Pancreas (tissue), 10 donors: ENCODE results near the gene GSTT2. TPM values are rescaled to one million over a fixed set of nuclear protein-coding genes. Genes with fewer than 3 reads are reported as not detected.
"Not testable (repeated sequence)": the region's sequence is repeated elsewhere in the genome, so short reads cannot be mapped to it uniquely, and the experiment has no call there.

Experiments used
- ATAC-seq, 4 donors: fragments of 200-7000 bp; cut with Tn5 transposase; one replicate each; pipeline versions ENCODE4 v1.8.0 to v1.9.1; 2020; ENCODE audit warnings: mild to moderate bottlenecking in 4 of 4, moderate library complexity in 4 of 4
- DNase-seq, 6 donors: peaks; one replicate each; pipeline ENCODE4 v3.0.0-alpha.2; 2020
- FAIRE-seq: peaks from 2 replicates; lab custom pipeline; 2012; peaks lifted over from hg19 to GRCh38; lab: Jason Lieb, UNC
- H3K27ac ChIP-seq, 4 donors: fragments of 200-600 bp; sonication (generic); 1 replicate in 3 of 4; 2 replicates in 1 of 4; pipeline versions ENCODE4 v1.5.0 to v1.8.0; 2020
- H3K27me3 ChIP-seq, 4 donors: fragments of 200-600 bp; one replicate each; pipeline ENCODE4 v1.8.0; 2021
- H3K36me3 ChIP-seq, 3 donors: fragments of 200-600 bp; sonication (generic) in 1 of 3; one replicate each; pipeline versions ENCODE4 v1.5.0 to v1.8.0; 2020 to 2021
- H3K4me1 ChIP-seq, 3 donors: fragments of 200-600 bp; one replicate each; pipeline ENCODE4 v1.8.0; 2021
- H3K4me3 ChIP-seq, 4 donors: fragments of 200-600 bp; sonication (generic) in 2 of 4; one replicate each; pipeline versions ENCODE4 v1.5.0 to v1.8.0; 2020 to 2021
- H3K9me3 ChIP-seq, 4 donors: fragments of 200-600 bp; one replicate each; pipeline ENCODE4 v1.8.0; 2021
- WGBS, 2 donors: extraction: QIAGEN DNeasy Blood & Tissue Kit; methylation state at CpG; one replicate each; pipeline ENCODE4 v1.1.7; 2013; 5-methylcytosine and 5-hydroxymethylcytosine counted together
- intact Hi-C, 3 donors: fragments of 100-400 bp; cut with DNase I; formaldehyde crosslinking; loops; one replicate each; pipeline versions ENCODE4 v1.11.1 to v1.14.2; 2022
- polyA plus RNA-seq, 2 donors: library from polyadenylated mRNA; stranded (reverse); fragments of 200-250 nt; gene quantifications; one replicate each; pipeline ENCODE4 v1.2.3, GENCODE V29; 2013
- total RNA-seq, 6 donors: library from RNA; stranded (reverse); fragmentation: NEBNext Ultra II Directional in 4 of 6; extraction: Animal tissue kit (Norgen Biotek cat#: 25700) in 4 of 6; gene quantifications; one replicate each; pipeline versions ENCODE4 v1.2.1 to v1.2.4, GENCODE V29; 2021 to 2023
- TF ChIP-seq, protein P1 (sequence below), 4 donors: fragments of 200-600 bp; sonication (generic) in 3 of 4; IDR thresholded peaks; one replicate each; pipeline versions ENCODE4 v1.5.0 to v1.8.0; 2021; ENCODE audit warnings: antibody characterized with exemption in 4 of 4
- donor health status: healthy with polysubstance abuse.
- donor health status: DM: no; HTN: no; CAD: no; lungs with moderate emphysema.
- donor health status: DM: no; HTN: no; CAD: no.
- donor health status: control.
- donor health status: control.
- donor health status: Bipolar disorder and iron deficiency.
- donor health status: DM: yes; HTN: yes; CAD: no.
- donor health status: DM: no; HTN: no; CAD: no.
- donor health status: DM: no; HTN: no; CAD: no.
- donor health status: DM: yes; HTN: yes; CAD: no.

The GSTT2 gene
- total and polyA plus RNA-seq, 8 donors, result 0.54 to 1.5 (median 1.0) TPM; not detected in 3

DNA sequence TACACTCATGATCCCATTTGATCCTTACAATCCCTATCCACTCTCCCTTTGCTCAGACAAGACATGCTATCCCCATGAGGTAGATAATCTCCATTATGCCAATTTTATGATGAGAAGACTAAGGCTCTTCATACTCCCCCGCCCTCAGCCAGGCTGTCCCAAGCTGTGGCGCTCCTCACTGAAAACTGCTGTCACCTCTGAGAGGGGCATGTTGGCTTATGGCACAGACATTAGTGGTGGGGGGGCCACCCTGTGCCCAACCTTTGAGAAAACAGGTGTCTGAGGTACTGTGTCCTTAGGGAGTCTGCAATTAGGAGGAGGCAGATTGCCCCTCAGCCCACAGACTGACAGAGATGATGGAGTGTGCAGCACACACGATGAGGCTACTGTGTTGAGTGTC, 10.9 kb upstream of the GSTT2 start:
- Histone ChIP-seq H3K9me3 (no peaks in the 10 kb centered on the region), H3K27ac (no peak overlapping the region), H3K4me3 (no peak overlapping the region), H3K36me3 (peaks cover 0 to 5% (median 5%) of the 10 kb centered on the region in 3 donors), H3K27me3 (no peaks in the 10 kb centered on the region), H3K4me1 (peaks cover 0 to 7% (median 5%) of the 10 kb centered on the region in 3 donors)
- FAIRE-seq (no peak), ATAC-seq (no peak), DNase-seq (no peak)
- 80 to 94% methylated on average over 3 of the region's 3 CpGs for WGBS, 2 donors
- intact Hi-C loops, result loop anchor here in 1 of 3 donors (5.0 kb wide), 1 partner anchor 37 kb away; no protein-coding TSS in a partner anchor
- TF ChIP-seq, protein P1, sequence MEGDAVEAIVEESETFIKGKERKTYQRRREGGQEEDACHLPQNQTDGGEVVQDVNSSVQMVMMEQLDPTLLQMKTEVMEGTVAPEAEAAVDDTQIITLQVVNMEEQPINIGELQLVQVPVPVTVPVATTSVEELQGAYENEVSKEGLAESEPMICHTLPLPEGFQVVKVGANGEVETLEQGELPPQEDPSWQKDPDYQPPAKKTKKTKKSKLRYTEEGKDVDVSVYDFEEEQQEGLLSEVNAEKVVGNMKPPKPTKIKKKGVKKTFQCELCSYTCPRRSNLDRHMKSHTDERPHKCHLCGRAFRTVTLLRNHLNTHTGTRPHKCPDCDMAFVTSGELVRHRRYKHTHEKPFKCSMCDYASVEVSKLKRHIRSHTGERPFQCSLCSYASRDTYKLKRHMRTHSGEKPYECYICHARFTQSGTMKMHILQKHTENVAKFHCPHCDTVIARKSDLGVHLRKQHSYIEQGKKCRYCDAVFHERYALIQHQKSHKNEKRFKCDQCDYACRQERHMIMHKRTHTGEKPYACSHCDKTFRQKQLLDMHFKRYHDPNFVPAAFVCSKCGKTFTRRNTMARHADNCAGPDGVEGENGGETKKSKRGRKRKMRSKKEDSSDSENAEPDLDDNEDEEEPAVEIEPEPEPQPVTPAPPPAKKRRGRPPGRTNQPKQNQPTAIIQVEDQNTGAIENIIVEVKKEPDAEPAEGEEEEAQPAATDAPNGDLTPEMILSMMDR (IDR thresholded peaks at IDR 0.05), result no peak

DNA sequence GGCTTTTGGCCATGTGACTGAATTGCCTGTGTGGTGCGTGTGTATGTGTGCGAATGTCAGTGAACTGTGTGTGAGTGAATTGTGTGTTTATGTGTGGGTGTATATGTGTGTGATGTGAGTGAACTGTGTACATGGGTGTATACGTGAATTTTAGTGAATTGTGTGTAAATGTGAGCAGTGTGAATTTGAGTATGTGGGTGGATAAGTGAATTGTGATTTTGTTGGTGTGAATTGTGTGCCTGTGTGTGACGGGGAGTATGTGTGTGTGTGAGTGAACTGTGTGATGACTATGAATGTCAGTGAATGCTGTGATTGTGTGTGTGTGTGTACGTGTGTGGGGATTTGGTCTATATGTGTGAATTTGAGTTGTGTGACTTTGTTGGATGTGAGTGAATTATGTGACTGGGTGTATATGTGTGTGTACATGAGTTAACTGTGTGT, 9.7 kb upstream of the GSTT2 start:
- intact Hi-C loops, result loop anchor here in 1 of 3 donors (10.0 kb wide), 1 partner anchor 45 kb away; no protein-coding TSS in a partner anchor
- no peak overlapping the region for H3K27ac ChIP-seq
- H3K27me3 ChIP-seq, result no peaks in the 10 kb centered on the region
- no peak overlapping the region for H3K4me3 ChIP-seq
- FAIRE-seq (no peak), ATAC-seq (no peak), DNase-seq (no peak)
- WGBS, 2 donors, result 56 to 85% methylated on average over 5 of the region's 5 CpGs
- TF ChIP-seq, protein P1 (IDR thresholded peaks at IDR 0.05), result no peak
- no peaks in the 10 kb centered on the region for H3K9me3 ChIP-seq
- peaks cover 0 to 7% (median 5%) of the 10 kb centered on the region in 3 donors for H3K4me1 ChIP-seq
- peaks cover 0 to 5% (median 5%) of the 10 kb centered on the region in 3 donors for H3K36me3 ChIP-seq

DNA sequence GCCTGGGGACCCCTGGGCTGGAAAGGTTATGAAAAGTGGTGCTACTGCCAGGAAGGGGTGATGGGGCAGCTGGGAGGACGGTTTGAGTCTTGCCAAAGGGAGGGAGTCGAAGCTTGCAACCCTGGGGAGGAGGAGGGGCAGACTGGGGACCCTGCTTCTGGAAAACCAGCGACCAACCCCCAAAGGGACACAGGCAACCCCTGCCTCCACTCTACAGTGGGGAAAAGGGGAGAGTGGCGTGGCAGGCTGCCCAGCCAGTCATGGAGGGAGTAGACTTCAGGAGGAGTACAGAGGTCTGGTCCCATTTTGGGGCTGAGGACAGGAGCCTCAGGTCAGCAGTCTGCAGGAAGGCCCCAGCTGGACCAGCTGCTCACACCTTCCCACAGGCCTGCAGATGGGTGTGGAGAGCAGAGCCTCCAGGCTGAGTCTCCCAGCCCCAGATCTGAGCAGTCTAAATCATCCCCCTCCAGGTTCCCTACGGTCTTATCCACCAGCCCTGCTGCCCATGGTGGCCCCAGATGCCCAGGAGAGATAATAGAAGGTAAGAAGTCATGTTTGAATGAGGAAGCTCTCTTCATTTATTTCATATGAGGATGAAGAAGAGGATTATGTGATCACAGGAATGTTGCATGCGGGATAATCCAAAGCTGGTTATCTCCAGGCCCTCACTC, 9.0 kb upstream of the GSTT2 start:
- TF ChIP-seq, protein P1 (IDR thresholded peaks at IDR 0.05), result no peak
- peak overlapping the region in 1 of 4 donors; percentile 12 for H3K27ac ChIP-seq
- ATAC-seq (no peak), FAIRE-seq (no peak), DNase-seq (peak in 4 of 6 donors; percentile 53 to 75 (median 60))
- no peak overlapping the region for H3K4me3 ChIP-seq
- H3K4me1 ChIP-seq, result peaks cover 0 to 7% (median 5%) of the 10 kb centered on the region in 3 donors
- intact Hi-C loops, result loop anchor here in 1 of 3 donors (10.0 kb wide), 1 partner anchor 46 kb away; no protein-coding TSS in a partner anchor
- no peaks in the 10 kb centered on the region for H3K9me3 ChIP-seq
- peaks cover 0 to 5% (median 5%) of the 10 kb centered on the region in 3 donors for H3K36me3 ChIP-seq
- WGBS, 2 donors, result 53 to 82% methylated on average over 6 of the region's 6 CpGs
- H3K27me3 ChIP-seq, result no peaks in the 10 kb centered on the region

DNA sequence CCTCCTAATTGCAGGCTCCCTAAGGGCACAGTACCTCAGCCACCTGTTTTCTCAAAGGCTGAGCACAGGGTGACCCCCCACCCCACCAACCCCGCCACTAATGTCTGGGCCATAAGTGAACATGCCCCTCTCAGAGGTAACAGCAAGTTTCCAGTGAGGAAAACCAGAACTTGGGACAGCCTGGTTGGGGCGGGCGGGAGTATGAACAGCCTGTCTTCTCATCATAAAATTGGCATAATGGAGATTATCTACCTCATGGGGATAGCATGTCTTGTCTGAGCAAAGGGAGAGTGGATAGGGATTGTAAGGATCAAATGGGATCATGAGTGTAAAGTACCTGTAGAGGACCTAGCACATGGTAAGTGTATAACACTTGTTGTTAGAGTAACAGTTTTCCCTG, 8.0 kb upstream of the GSTT2 start:
- not testable (repeated sequence) for DNase-seq, H3K4me3 ChIP-seq, H3K9me3 ChIP-seq, H3K36me3 ChIP-seq, ATAC-seq, H3K27ac ChIP-seq, H3K27me3 ChIP-seq, H3K4me1 ChIP-seq, FAIRE-seq
- 75 to 92% methylated on average over 3 of the region's 3 CpGs for WGBS, 2 donors
- intact Hi-C loops, result loop anchor here in 1 of 3 donors (10.0 kb wide), 1 partner anchor 47 kb away; no protein-coding TSS in a partner anchor

DNA sequence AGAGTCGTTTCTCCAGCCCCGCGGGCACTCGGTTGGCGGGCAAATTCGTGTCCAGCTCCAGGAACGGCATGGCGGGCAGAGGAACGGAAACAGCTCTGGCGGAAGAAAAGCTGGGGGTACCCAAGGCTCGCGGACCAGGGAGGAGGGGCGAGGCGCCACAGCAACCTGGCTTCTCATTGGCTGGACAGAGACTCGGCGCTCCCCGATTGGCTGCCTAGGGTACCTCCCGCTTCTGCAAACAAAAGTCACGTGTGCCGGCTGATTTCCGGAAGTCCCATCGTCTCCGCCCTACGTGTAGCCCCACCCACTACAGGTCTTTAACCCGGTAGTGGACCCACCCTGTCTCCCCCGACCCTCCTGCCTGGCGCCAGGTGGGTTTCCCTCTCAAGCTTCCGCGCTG, 5.6 kb upstream of the GSTT2 start, which contains the start of gene DDT:
TSS of gene DDT (minus strand) at position 97 of the 400 bp plus-strand sequence. CDS start at position 70, 27 bp downstream.
- WGBS, 2 donors, result no CpG with 5 or more reads among the region's 29 CpGs
- FAIRE-seq (peak; percentile 66), ATAC-seq (peak; percentile 89 to 95 (median 92))
- H3K27ac ChIP-seq, result peak within 1 kb of the TSS in 1 of 4 donors; percentile 47
- H3K9me3 ChIP-seq, H3K36me3 ChIP-seq, H3K4me1 ChIP-seq, DNase-seq, H3K27me3 ChIP-seq: not testable (repeated sequence)
- intact Hi-C loops, result loop anchor here in 1 of 3 donors (10.0 kb wide), 1 partner anchor 50 kb away; no protein-coding TSS in a partner anchor
- H3K4me3 ChIP-seq, result peak within 1 kb of the TSS in 1 of 4 donors; percentile 20

DNA sequence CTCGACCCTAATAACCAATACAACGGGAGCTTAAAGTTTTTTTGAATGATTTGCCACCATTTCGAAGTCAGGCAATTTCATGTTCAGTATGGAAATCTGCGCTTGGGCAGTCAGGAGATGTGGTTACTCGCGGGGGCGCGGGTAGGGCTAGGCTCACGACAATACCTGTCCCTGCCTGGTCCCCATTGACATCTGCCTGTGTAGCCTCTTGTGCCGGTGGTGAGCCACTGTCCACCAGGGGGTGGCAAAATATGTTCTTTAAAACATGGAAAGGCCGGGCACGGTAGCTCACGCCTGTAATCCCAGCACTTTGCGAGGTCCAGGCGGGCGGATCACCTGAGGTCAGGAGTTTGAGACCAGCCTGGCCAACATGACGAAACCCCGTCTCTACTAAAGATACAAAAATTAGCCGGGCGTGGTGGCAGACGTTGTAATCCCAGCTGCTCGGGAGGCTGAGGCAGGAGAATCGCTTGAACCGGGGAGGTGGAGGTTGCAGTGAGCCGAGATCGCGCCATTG, 5.0 kb upstream of the GSTT2 start:
- 4 to 11% methylated on average over 8 of the region's 27 CpGs for WGBS, 2 donors
- intact Hi-C loops, result loop anchor here in 1 of 3 donors (10.0 kb wide), 1 partner anchor 50 kb away; no protein-coding TSS in a partner anchor
- H3K9me3 ChIP-seq, H3K36me3 ChIP-seq, FAIRE-seq, H3K27me3 ChIP-seq, H3K4me1 ChIP-seq: not testable (repeated sequence)
- Histone ChIP-seq H3K4me3 (peak overlapping the region in 1 of 4 donors; percentile 20), H3K27ac (peak overlapping the region in 1 of 4 donors; percentile 47)
- ATAC-seq (peak; percentile 34 to 68 (median 41)), DNase-seq (peak in 2 of 6 donors; percentile 31 to 62)

DNA sequence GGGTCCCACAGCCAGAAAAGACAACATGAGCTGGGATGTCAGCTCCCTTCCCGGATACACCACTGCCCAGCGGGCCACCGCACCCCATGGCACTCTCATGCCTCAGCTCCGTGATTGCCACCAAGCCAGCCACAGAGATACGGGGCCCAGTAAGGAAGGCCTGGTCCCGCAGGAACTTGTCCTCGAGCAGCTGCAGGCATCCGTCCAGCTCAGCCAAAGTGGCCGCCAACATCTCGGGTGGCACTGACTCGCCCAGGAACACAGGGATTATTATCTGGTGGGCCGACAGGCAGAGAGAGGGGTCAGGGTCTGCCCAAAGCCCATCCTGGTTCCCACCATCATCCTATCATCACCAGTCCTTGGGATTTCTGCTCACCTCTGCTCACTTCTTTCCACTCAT, 2.6 kb upstream of the GSTT2 start:
- not testable (repeated sequence) for H3K9me3 ChIP-seq, H3K4me1 ChIP-seq, H3K27ac ChIP-seq, H3K27me3 ChIP-seq, H3K36me3 ChIP-seq, FAIRE-seq, ATAC-seq, H3K4me3 ChIP-seq
- WGBS, 2 donors, result 85 to 100% methylated on average over 1 to 7 of the region's 12 CpGs
- DNase-seq, result peak in 1 of 6 donors; percentile 47
- intact Hi-C loops, result loop anchor here in 1 of 3 donors (10.0 kb wide), 1 partner anchor 53 kb away; no protein-coding TSS in a partner anchor

DNA sequence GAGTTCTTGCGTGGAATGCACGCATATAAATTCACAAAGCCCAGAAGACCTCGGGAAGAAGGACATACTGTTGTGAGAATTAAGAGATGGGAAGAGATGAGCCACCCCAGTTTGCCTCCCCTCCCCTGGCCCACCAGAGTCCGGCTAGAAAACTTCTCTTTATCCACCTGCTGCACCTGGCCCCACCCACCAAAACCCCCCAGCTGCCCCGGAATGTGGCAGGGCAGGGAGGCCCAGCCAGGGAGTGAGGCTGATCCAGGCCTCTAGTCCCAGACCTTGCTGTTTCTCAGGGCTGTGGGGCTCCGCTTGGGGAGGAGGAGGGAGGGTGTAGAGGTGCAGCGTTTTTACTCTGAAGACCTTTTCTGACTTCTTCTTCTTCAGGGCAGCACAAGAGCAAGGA, 633 bp downstream of the GSTT2 start:
- DNase-seq, H3K9me3 ChIP-seq, H3K27ac ChIP-seq, H3K4me3 ChIP-seq, H3K36me3 ChIP-seq, H3K27me3 ChIP-seq, intact Hi-C loops, H3K4me1 ChIP-seq, FAIRE-seq, ATAC-seq: not testable (repeated sequence)
- WGBS, 2 donors, result 5 to 42% methylated on average over 2 to 4 of the region's 7 CpGs
